ENCODE results near the gene C1QA. TPM values are rescaled to one million over a fixed set of nuclear protein-coding genes. Genes with fewer than 3 reads are reported as not detected.
A peak's percentile ranks its signal among the peaks of the same experiment; 100 is the strongest.

The C1QA gene
- total and polyA plus RNA-seq, 12 donors = 47.5 to 953 (median 420) TPM

DNA sequence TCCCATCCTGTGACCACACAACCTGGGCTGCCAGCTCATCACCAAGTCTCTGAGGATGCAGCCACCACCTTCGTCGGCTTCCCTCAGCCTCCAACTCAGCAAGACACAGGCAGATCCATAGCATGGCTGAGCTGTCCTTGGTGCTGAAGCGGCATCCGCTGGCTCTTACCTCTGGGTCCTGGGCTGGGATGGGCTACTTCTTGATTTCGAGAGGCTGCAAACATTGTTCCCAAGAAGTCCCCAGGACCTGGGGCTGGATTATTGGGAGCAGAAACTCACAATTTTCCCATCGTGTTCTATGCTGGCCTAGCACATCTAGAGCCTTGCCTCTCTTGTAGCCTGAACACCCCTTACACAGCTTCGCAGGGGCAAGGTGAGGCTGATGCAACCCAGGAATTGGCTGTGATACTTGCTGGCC, 24.9 kb upstream of the C1QA start:
- Histone ChIP-seq H3K27ac (no peak overlapping the region), H3K4me1 (replicated peaks in 1 of 2) (no peaks in the 10 kb centered on the region), H3K36me3 (replicated peaks in 1 of 2) (no peaks in the 10 kb centered on the region), H3K4me3 (no peak overlapping the region), H3K9me3 (replicated peaks in 1 of 3) (no peaks in the 10 kb centered on the region), H3K27me3 (peaks cover 12% of the 10 kb centered on the region)
- WGBS, 4 donors = 19 to 35% (median 22%) methylated on average over 5 to 7 of the region's 7 CpGs
- peak in 6 of 7 donors; percentile 50 to 64 (median 60) for DNase-seq
- no peak for TF ChIP-seq POLR2A (IDR thresholded peaks at IDR 0.05)
- intact Hi-C loops (cut with DNase I) = no loop called here

DNA sequence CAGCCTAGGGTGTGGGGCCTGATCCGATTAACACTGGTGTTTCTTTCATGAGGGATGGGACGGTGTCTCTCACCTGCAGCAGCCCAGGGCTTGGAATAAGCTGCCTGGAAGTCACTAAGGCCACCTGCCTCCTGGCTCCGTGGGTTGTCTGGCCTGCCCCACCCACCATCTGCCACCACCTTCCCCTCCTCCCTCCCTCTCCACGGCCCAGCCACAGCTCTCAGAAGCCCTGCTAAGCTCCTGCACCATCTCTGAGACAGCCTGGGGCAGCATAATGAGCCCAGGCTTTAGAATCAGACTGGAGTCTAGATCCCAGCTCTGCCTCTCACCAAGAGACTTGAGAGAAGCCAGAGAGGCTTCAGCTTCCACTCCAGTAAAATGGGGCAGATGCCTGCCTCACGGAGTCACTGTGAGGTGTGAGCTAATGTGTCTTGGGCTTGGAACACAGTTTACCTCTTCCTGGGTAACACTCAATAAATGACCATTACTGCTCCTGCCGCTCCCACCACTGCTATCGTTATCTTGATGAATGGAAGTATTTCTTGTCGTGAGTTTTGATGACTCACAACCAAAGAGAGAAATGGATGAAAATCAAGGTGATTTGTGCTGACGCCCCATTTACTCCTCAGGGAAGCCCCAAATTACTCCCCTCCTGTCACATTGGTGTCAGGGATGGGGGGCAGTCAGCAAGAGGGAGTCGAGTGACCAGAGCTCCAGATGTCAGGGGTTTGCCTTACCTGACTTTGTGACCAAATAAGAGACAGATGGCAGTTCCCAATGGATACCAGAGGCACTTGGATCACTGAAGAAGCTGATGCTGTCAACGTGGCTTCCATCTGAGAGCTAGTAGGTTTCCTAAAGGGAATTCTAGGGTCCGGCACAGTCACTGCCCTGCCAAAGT, 23.5 kb upstream of the C1QA start:
- Histone ChIP-seq H3K27ac (no peak overlapping the region), H3K9me3 (replicated peaks in 1 of 3) (no peaks in the 10 kb centered on the region), H3K36me3 (replicated peaks in 1 of 2) (no peaks in the 10 kb centered on the region), H3K27me3 (peaks cover 12% of the 10 kb centered on the region), H3K4me3 (no peak overlapping the region), H3K4me1 (replicated peaks in 1 of 2) (no peaks in the 10 kb centered on the region)
- TF ChIP-seq POLR2A (IDR thresholded peaks at IDR 0.05) = no peak
- intact Hi-C loops (cut with DNase I) = no loop called here
- no peak for DNase-seq
- WGBS, 4 donors = 33 to 41% (median 40%) methylated on average over 11 to 12 of the region's 12 CpGs

DNA sequence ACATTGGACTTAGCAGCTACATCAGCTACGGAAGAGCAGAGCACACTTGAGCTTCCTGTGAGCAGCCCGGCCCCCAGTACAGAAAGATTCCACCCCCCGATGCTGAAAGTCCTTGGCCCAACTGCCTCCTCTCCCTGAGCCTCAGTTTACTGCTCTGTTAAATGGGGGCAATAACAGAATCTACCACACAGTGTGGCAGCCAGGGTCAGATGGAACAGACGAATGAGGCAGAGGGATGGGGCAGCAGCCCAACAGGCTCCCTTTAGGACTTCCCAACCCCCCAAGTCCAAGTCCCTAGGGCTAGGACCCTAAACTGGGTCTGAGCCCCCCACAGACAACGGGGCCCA, 22.9 kb upstream of the C1QA start:
- Histone ChIP-seq H3K9me3 (replicated peaks in 1 of 3) (no peaks in the 10 kb centered on the region), H3K4me3 (no peak overlapping the region), H3K4me1 (replicated peaks in 1 of 2) (no peaks in the 10 kb centered on the region), H3K27ac (no peak overlapping the region), H3K27me3 (peaks cover 12% of the 10 kb centered on the region), H3K36me3 (replicated peaks in 1 of 2) (no peaks in the 10 kb centered on the region)
- DNase-seq = no peak
- TF ChIP-seq, protein P1, sequence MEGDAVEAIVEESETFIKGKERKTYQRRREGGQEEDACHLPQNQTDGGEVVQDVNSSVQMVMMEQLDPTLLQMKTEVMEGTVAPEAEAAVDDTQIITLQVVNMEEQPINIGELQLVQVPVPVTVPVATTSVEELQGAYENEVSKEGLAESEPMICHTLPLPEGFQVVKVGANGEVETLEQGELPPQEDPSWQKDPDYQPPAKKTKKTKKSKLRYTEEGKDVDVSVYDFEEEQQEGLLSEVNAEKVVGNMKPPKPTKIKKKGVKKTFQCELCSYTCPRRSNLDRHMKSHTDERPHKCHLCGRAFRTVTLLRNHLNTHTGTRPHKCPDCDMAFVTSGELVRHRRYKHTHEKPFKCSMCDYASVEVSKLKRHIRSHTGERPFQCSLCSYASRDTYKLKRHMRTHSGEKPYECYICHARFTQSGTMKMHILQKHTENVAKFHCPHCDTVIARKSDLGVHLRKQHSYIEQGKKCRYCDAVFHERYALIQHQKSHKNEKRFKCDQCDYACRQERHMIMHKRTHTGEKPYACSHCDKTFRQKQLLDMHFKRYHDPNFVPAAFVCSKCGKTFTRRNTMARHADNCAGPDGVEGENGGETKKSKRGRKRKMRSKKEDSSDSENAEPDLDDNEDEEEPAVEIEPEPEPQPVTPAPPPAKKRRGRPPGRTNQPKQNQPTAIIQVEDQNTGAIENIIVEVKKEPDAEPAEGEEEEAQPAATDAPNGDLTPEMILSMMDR (IDR thresholded peaks at IDR 0.05) = no peak
- no peak for TF ChIP-seq POLR2A (IDR thresholded peaks at IDR 0.05)
- intact Hi-C loops (cut with DNase I) = no loop called here
- WGBS, 4 donors = 40 to 74% (median 66%) methylated on average over 1 to 5 of the region's 5 CpGs

DNA sequence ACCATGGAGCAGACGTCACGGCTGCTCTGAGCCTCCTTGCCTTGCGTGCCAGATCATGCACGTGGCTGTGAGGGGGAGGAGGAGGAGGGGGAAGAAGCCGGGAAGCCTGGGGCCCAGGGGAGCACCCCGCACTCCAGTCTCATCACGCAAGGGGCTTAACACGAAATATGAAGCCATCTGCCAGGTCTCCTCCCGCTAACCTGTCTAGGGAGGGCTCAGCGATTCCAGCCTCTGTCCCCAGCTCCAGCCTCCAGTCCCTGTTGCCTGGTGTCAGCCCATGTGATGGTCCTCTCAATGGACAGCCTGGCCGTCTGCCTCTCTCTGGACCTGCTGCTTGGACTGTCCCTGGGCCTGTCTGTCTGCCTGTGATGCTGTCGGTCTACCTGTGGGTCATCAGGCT, 22.5 kb upstream of the C1QA start:
- Histone ChIP-seq H3K27ac (no peak overlapping the region), H3K4me1 (replicated peaks in 1 of 2) (no peaks in the 10 kb centered on the region), H3K27me3 (peaks cover 14% of the 10 kb centered on the region), H3K9me3 (replicated peaks in 1 of 3) (no peaks in the 10 kb centered on the region), H3K4me3 (no peak overlapping the region), H3K36me3 (replicated peaks in 1 of 2) (no peaks in the 10 kb centered on the region)
- TF ChIP-seq, protein P1 (IDR thresholded peaks at IDR 0.05) = no peak
- no peak for TF ChIP-seq POLR2A (IDR thresholded peaks at IDR 0.05)
- intact Hi-C loops (cut with DNase I) = no loop called here
- no peak for DNase-seq
- WGBS, 4 donors = 26 to 38% (median 36%) methylated on average over 2 to 12 of the region's 12 CpGs

DNA sequence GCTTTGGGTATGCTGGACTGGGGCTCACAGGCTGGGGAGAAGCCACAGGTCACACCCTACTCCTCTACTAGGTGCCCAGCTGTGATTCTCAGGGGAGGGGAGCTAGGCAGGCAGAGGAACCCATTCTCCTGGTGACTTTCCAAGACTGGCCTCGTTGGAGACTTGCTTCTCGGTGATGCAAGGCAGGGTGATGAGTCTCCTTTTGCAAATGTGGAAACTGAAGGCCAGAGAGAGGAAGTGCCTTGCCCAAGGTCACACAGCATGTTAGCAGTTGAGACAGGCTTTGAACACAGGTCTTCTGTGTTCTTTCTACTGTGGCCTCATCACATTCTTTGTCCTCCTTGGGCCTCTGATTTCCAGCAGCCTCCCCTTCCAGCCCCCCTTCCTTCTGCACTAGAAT, 20.5 kb upstream of the C1QA start:
- Histone ChIP-seq H3K36me3 (replicated peaks in 1 of 2) (no peaks in the 10 kb centered on the region), H3K4me3 (no peak overlapping the region), H3K27ac (no peak overlapping the region), H3K4me1 (replicated peaks in 1 of 2) (no peaks in the 10 kb centered on the region), H3K27me3 (peaks cover 14% of the 10 kb centered on the region), H3K9me3 (replicated peaks in 1 of 3) (no peaks in the 10 kb centered on the region)
- no peak for TF ChIP-seq POLR2A (IDR thresholded peaks at IDR 0.05)
- TF ChIP-seq, protein P1 (IDR thresholded peaks at IDR 0.05) = no peak
- 0 to 80% (median 31%) methylated on average over 1 to 2 of the region's 2 CpGs for WGBS, 4 donors
- peak in 1 of 7 donors; percentile 30 for DNase-seq
- intact Hi-C loops (cut with DNase I) = no loop called here

Data from adrenal gland (tissue), 12 donors.